Activated CD8-positive, alpha-beta memory T cell treated with anti-CD3 and anti-CD28 coated beads, Interleukin-2, amount 50 U/mL, for 48 hours (primary cell): ENCODE data around the gene ZSCAN16.

Source experiments
- DNase-seq: peaks from one replicate; pipeline ENCODE4 v3.0.0-alpha.2; 2020

Gene ZSCAN16

GRCh38 chr6:28134716-28135115 lies 10.3 kb downstream of the ZSCAN16 start:
- no peak for DNase-seq

- DNase-seq, result no peak
Measured at GRCh38 chr6:28135393-28135792, 11.0 kb downstream of the ZSCAN16 start.

GRCh38 chr6:28136585-28137504 lies 12.4 kb downstream of the ZSCAN16 start:
- DNase-seq, result peak; percentile 86

- DNase-seq, result no peak
Measured at GRCh38 chr6:28137505-28137981, 13.1 kb downstream of the ZSCAN16 start.

GRCh38 chr6:28139860-28140543 lies 15.6 kb downstream of the ZSCAN16 start:
- DNase-seq, result no peak

- DNase-seq, result no peak
Measured at GRCh38 chr6:28140616-28141015, 16.2 kb downstream of the ZSCAN16 start.

- DNase-seq, result peak; percentile 86
Measured at GRCh38 chr6:28141500-28142329, 17.3 kb downstream of the ZSCAN16 start, which contains the start of gene ZKSCAN8. Gene ZKSCAN8 (plus strand): TSS chr6:28141883. CDS start chr6:28148408, 6,525 bp downstream.

GRCh38 chr6:28142446-28142845 lies 18.0 kb downstream of the ZSCAN16 start:
- no peak for DNase-seq

GRCh38 chr6:28145231-28145630 lies 20.8 kb downstream of the ZSCAN16 start:
- DNase-seq, result no peak

GRCh38 chr6:28152531-28152930 lies 28.1 kb downstream of the ZSCAN16 start:
- no peak for DNase-seq

GRCh38 chr6:28153546-28153945 lies 29.1 kb downstream of the ZSCAN16 start:
- no peak for DNase-seq

- no peak for DNase-seq
Measured at GRCh38 chr6:28154357-28154756, 29.9 kb downstream of the ZSCAN16 start.

GRCh38 chr6:28158318-28158717 lies 33.9 kb downstream of the ZSCAN16 start:
- DNase-seq, result no peak

GRCh38 chr6:28159029-28159607 lies 34.7 kb downstream of the ZSCAN16 start:
- no peak for DNase-seq

GRCh38 chr6:28160233-28160632 lies 35.8 kb downstream of the ZSCAN16 start:
- DNase-seq, result no peak

- peak; percentile 93 for DNase-seq
Measured at GRCh38 chr6:28161410-28162079, 37.1 kb downstream of the ZSCAN16 start.

GRCh38 chr6:28165563-28165962 lies 41.2 kb downstream of the ZSCAN16 start:
- no peak for DNase-seq

- no peak for DNase-seq
Measured at GRCh38 chr6:28167068-28167467, 42.7 kb downstream of the ZSCAN16 start.

GRCh38 chr6:28167926-28168325 lies 43.5 kb downstream of the ZSCAN16 start:
- no peak for DNase-seq

- DNase-seq, result no peak
Measured at GRCh38 chr6:28171271-28171670, 46.9 kb downstream of the ZSCAN16 start.

- no peak for DNase-seq
Measured at GRCh38 chr6:28172006-28172405, 47.6 kb downstream of the ZSCAN16 start.

GRCh38 chr6:28176373-28176772 lies 52.0 kb downstream of the ZSCAN16 start:
- no peak for DNase-seq
